NOMO-1 (cell line): ENCODE data around the gene ZNF264.
"Not testable (repeated sequence)": the region's sequence is repeated elsewhere in the genome, so short reads cannot be mapped to it uniquely, and the experiment has no call there.

Source experiments
- DNase-seq, 2 experiments: peaks; one replicate each; lab custom pipeline; 2025; ENCODE audit not compliant: unreplicated experiment in 2 of 2; lab: John Stamatoyannopoulos, UW

ZNF264 gene

DNA sequence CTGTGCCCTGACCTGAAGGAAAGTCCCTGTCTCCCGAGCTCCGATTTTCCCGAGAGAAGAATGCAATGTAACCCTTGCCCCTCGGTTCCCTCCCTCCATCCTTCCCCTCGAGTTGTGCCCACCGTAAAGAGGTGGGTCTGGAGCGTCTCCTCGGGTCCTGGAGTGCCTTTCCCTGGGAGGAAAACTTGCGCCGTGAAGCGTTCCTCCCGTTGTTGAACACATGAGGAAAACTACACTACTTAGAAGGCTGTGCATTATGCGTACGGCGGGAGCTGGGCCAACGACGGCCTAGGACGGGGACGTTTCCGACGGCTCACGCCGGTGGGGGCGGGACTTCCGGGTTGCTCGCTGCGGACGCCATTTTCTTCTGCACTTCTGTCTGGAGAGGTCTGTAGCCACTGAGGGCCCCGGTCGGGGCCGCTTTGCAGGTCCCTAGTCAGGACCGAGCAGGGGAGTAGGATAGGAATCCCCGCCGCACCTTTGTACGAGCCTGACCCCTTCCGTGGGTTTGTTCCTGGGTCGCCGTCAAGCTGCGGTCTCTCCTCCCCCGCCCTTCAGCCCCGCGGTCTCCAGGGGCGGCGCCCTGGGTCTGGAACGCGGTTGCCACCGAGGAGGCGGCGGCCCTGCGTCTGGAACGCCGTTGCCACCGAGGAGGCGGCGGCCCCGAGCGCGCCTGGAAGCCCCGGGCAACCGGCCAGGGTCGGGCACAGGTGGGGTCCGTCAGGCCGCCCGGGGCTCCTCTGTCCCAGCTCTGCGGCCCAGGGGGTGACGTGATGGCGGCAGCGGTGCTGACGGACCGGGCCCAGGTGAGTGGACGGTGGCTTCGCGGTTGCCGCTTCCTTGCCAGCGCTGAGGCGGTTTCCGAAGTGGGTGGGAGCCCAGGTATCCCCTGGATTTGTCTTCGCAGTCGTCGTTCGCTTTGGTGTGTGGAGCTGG, at the start of gene ZNF264:
TSS of gene ZNF264 (plus strand) at position 360 of the 936 bp plus-strand sequence. CDS start at position 774, 414 bp downstream.
- DNase-seq = peak; percentile 79 to 84

- no peak for DNase-seq
Measured at GRCh38 chr19:57141699-57142098, 49.6 kb upstream of the ZNF264 start.

GRCh38 chr19:57152921-57153320, 38.4 kb upstream of the ZNF264 start:
- no peak for DNase-seq

DNA sequence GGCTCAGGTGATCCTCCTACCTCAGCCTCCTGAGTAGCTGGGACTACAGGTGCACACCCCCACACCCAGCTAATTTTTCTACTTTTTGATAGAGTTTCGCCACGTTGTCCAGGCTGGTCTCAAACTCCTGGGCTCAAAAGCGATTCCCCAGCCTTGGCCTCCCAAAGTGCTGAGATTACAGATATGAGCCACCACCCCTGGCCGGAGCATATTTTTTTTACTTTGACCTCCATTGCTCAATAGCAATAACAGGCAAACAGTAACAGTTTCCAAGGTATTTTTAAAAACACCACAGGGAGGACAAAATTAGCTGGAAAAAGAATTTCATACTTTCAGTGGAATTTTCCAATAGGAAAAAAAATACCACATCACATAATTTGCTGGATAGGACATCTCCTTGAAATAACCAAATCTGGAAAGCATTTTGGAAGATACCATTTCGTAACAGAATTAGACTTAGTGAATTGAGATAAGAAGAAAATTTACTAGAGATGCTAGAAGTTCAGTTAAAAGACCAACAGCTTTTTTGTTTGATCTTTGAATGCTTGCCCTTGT, 29.2 kb upstream of the ZNF264 start:
- no peak for DNase-seq

DNA sequence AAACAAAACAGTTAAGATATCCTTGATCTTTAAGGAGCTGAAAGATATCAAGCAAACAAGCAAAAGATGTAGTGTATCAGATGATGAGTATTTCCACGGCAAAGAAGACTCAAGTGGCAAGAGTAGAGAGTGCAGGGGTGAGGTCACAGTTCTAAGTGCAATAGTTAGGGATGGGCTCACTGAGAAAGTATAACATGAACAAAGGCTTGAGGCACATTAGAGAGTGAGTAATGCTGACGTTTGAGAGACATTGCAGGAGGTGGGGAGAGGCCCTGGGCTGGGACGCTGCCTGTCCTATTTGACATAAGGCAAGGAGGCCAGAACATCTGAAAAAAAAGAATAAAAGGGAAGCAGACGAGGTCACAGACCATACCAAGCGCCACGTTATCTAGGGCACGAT, 25.5 kb upstream of the ZNF264 start:
- DNase-seq = no peak

- DNase-seq = no peak
Measured at GRCh38 chr19:57167385-57167784, 23.9 kb upstream of the ZNF264 start, which contains the start of gene DUXA. Gene DUXA (minus strand): TSS chr19:57167485. CDS start chr19:57167443, 42 bp downstream.

DNA sequence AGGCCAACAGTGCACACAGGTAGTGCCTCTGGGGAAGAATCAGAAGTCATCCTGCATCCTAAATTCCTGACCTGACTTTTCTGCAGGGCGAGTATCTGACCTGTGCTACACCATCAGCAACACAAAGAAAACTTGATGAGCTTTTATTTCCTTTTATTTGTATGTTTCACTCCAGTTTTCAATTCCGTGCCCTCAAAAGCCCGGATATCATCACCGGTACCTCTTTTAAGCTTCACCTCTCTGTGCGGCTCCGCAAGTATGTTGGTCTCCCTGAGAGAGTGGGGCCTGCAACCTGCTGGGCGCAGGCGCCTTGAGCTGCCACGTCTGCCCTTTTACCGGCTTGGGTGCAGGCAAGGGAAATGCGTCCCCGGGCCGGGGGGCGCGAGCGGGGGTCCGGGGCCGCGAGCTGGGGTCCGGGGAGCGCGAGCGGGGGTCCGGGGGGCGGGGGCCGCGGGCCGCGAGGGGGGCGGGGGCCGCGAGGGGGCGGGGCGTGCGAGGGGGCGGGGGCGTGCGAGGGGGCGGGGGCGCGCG, 19.7 kb upstream of the ZNF264 start:
- no peak for DNase-seq

DNA sequence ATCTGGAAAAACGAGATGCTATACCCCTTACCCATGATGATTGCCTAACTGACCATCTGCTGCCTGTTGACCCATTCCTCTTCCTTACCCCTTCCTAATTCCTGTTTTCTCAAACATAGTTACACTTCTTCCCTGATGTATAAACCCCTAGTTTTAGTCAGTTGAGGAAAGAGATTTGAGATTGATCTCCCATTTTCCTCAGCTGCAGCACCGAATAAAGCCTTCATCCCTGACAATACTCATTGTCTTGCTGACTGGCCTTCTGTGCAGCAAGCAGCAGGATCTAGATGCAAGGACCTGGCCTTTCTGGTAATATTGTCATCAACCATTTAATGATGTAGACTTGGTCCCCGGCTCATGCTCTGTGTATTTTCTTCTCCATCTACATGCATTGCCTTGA, 999 bp upstream of the ZNF264 start:
- DNase-seq = no peak

- no peak for DNase-seq
Measured at GRCh38 chr19:57192077-57192420, 749 bp downstream of the ZNF264 start.

- no peak for DNase-seq
Measured at GRCh38 chr19:57192993-57193392, 1.7 kb downstream of the ZNF264 start.

DNA sequence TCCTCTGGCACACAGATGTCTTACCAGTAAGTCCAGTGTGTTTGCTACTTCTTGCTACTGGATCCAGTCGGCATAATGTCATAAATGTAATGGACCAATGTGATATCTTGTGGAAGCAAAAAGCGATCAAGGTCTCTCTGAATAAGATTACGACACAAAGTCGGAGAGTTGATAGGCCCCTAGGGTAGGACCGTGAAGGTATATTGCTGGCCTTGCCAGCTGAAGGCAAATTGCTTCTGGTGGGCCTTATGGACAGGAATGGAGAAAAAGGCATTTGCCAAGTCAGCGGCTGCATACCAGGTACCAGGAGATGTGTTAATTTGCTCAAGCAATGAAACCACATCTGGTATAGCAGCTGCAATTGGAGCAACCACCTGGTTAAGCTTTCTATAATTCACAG, 6.6 kb downstream of the ZNF264 start:
- not testable (repeated sequence) for DNase-seq

- DNase-seq = no peak
Measured at GRCh38 chr19:57202160-57202559, 10.9 kb downstream of the ZNF264 start.

DNA sequence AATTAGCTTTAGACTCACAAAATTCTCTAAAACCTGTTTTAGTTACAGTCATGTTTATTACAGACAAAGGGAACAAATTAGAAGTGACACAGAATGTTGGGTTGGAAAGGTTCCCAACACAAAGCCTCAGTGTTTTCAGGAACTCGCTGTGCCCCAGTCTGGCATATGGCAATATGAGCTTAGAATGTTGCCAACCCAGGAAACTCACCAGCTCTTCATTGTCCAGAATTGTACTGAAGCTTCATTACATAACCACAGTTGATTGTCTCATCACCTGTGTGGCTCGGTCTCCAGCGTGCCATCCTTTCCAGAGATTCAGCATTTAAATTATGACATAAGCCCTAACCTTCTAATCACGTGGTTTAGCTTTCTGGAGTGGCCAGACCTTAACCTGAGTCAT, 19.1 kb downstream of the ZNF264 start:
- no peak for DNase-seq

DNA sequence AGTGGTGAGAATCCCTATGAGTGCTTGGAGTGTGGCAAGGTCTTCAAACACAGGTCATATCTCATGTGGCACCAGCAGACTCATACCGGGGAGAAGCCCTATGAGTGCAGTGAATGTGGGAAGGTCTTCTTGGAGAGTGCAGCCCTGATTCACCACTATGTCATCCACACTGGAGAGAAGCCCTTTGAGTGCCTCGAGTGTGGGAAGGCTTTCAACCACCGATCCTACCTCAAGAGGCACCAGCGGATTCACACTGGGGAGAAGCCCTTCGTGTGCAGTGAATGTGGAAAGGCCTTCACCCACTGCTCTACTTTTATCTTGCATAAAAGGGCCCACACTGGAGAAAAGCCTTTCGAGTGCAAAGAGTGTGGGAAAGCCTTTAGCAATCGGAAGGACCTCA, 20.8 kb downstream of the ZNF264 start:
- no peak for DNase-seq

DNA sequence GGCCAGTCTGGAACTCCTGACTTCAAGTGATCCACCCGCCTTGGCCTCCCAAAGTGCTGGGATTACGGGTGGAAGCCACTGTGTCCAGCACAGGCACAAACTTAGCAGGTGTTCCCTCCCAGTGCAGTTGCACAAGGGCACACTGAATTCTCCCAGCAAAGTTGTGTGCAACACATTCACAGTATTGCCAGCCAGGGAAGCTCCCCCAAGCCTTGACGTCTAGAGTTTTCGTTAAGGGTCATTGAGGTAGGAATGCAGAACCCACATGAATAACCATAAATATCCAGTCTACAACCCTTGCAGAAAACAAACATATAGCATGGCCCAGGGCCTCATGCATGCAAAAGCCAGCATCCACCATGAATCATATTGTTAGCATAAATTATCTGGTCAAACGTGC, 36.2 kb downstream of the ZNF264 start:
- no peak for DNase-seq

DNA sequence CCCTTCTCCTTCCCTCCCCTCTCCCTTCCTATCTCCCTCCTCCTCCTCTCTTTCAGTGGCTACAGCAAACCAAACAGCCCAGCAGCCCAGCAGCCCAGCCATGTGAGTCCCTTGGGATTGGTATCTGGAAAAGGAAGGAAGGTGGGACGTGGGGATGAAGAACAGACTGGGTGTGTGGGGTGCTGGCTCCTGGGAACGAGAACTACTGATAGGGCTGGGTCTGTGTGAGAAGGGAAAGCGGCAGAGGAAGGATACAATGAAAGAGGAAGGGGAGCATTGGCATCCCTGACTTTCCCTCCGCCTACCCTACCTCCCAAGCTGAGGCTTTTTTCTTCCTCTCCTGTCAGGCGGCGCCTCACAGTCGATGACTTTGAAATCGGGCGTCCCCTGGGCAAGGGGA, 40.4 kb downstream of the ZNF264 start:
- no peak for DNase-seq

DNA sequence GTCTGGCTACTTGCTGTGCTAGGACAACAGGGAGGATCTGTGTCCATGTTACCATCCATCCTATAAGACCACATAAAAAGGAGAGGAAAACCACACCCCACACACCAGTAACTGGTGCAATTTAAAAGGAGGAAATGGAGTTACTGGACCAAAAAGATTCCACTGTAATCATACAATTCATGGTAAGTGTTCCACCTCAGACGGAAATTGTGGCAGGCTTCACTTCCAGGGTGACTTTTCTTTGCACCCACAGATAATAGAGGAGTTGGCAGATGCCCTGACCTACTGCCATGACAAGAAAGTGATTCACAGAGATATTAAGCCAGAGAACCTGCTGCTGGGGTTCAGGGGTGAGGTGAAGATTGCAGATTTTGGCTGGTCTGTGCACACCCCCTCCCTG, 41.9 kb downstream of the ZNF264 start:
- no peak for DNase-seq

GRCh38 chr19:57239982-57240310, 48.6 kb downstream of the ZNF264 start:
- DNase-seq = no peak

DNA sequence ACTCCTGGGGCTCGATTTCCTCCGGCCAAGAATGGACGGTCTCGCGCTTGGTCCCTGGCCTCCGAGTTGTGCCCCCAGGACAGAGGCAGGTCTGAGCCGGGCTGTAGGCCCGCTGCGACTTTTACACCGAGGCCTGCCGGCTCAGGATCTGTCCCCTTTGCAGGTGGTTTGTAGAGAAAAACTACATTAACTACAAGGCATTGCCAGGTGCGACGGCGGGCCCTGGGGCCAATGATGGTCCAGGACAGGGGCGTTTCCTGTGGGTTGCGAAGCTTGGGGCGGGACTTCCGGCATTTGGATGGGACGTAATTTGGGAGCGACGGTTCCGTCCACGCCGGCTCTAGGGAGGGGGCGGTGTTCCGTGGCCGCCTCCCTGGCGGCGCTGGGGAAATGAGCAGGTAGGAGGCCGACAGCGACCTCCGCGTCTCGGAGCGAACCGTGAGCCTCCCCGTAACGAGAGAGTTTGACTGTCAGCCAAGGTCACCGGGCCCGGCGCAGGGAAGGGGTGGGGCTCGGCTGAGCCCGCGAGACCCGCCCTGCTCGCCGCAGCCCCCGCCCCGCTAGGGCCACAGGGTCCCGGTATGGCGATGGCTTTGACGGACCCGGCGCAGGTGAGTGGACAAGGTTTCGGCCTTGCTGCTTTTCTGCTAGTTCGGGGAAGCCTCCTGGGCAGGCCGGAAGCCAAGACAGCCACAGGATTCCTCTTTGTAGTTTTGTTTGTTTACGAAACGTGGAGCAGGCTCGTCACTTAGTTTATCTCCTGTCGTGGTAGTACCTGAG, 49.2 kb downstream of the ZNF264 start, which contains the start of gene ZNF805:
TSS of gene ZNF805 (plus strand) at position 322 of the 780 bp plus-strand sequence. CDS start at position 582, 260 bp downstream.
- DNase-seq = peak; percentile 87 to 90

GRCh38 chr19:57241176-57241575, 49.9 kb downstream of the ZNF264 start:
- DNase-seq = no peak

DNA sequence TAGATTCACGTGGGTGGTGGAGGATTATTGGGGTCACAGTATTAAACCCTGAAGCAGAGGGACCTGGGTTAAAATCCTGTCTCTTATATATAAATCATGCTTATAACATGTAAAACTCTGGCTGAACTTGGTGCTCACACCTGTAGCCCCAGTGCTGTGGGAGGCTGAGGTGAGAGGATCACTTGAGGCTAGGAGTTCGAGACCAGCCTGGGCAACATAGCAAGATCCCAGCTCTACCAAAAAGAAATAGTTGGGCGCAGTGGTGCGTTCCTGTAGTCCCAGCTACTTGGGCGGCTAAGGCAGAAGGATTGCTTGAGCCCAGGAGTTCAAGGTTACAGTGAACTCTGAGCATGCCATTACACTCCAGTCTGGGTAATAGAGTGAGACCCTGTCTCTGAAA, 51.5 kb downstream of the ZNF264 start:
- DNase-seq = no peak
